Motor neuron (in vitro differentiated cells): ENCODE results near the gene RAX. TPM values are rescaled to one million over a fixed set of nuclear protein-coding genes. Genes with fewer than 3 reads are reported as not detected.
A peak's percentile ranks its signal among the peaks of the same experiment; 100 is the strongest.
"Not testable (repeated sequence)": the region's sequence is repeated elsewhere in the genome, so short reads cannot be mapped to it uniquely, and the experiment has no call there.

Source experiments
- ATAC-seq, 8 experiments: fragments of 200-7000 bp; cut with Tn5 transposase; replicated peaks in 6 of 8; 2 replicates each; pipeline ENCODE4 v1.8.0; 2021; ENCODE audit warnings: mild to moderate bottlenecking in 8 of 8, moderate library complexity in 8 of 8
- H3K27ac ChIP-seq, 2 donors: fragments of 250-450 bp; sonication (Bioruptor Pico); 2 replicates each; pipeline ENCODE4 v1.9.0; 2021; ENCODE audit warnings: antibody characterized with exemption in 2 of 2, mild to moderate bottlenecking in 2 of 2, moderate library complexity in 1 of 2
- H3K4me1 ChIP-seq, 2 donors: fragments of 250-450 bp; sonication (Bioruptor Pico); replicated peaks in 1 of 2; 2 replicates each; pipeline ENCODE4 v1.6.1; 2021; ENCODE audit warnings: antibody characterized with exemption in 2 of 2, mild to moderate bottlenecking in 2 of 2, moderate library complexity in 1 of 2
- H3K4me3 ChIP-seq, 5 donors: fragments of 250-450 bp; sonication (Bioruptor Pico); 2 replicates each; pipeline ENCODE4 v1.9.0; 2021; ENCODE audit warnings: antibody characterized with exemption in 5 of 5, mild to moderate bottlenecking in 5 of 5, moderate library complexity in 4 of 5
- WGBS, 10 experiments: fragments of 450-650 bp; shearing (Covaris generic); methylation state at CpG; one replicate each; pipeline ENCODE4 v1.0.0; 2022; 5-methylcytosine and 5-hydroxymethylcytosine counted together
- in situ Hi-C, 9 experiments: fragments of 400-800 bp; cut with MboI; loops; one replicate each; pipeline ENCODE4 v1.15.0; 2021; ENCODE audit warnings: low sequenced_read_pairs in 9 of 9, low pct_unique_long_range_greater_than_20kb in 2 of 9; ENCODE audit not compliant: unreplicated experiment in 9 of 9
- total RNA-seq, 8 experiments: library from RNA; unstranded; fragments of 300-600 nt; gene quantifications; 2 replicates each; pipeline versions ENCODE4 v1.2.3 to v1.2.4, GENCODE V29; 2022

The RAX gene
- total RNA-seq, 8 experiments from 2014 or later = 0.04 to 2.0 (median 0.36) TPM; not detected in 2

- ATAC-seq, H3K4me3 ChIP-seq, H3K27ac ChIP-seq, H3K4me1 ChIP-seq, in situ Hi-C loops: not testable (repeated sequence)
- WGBS, 10 experiments = 20 to 80% methylated on average over 1 of the region's 2 CpGs; no CpG with 5 or more reads in 8 of the 10 experiments
Measured at GRCh38 chr18:59262243-59262642, 11.0 kb downstream of the RAX start.

- H3K4me3 ChIP-seq, H3K27ac ChIP-seq, H3K4me1 ChIP-seq, ATAC-seq, in situ Hi-C loops: not testable (repeated sequence)
- WGBS, 10 experiments = 100% methylated on average over 1 of the region's 3 CpGs; no CpG with 5 or more reads in 9 of the 10 experiments
Measured at GRCh38 chr18:59261842-59262241, 11.4 kb downstream of the RAX start.

DNA sequence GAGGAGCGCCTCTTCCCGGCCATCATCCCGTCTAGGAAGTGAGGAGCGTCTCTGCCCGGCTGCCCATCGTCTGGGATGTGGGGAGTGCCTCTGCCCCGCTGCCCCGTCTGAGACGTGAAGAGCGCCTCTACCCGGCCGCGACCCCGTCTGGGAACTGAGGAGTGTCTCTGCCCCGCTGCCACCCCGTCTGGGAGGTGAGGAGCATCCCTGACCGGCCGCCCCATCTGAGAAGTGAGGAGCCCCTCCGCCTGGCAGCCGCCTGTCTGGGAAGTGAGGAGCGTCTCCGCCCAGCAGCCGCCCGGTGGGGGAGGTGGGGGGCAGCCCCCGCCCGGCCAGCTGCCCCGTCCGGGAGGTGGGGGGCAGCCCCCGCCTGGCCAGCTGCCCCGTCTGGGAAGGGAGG is 17.8 kb downstream of the RAX start:
- in situ Hi-C loops, H3K4me3 ChIP-seq, H3K4me1 ChIP-seq, ATAC-seq, H3K27ac ChIP-seq: not testable (repeated sequence)
- no CpG with 5 or more reads among the region's 30 CpGs for WGBS, 10 experiments

- in situ Hi-C loops = no loop called here
- peak; percentile 63 to 100 (median 73) for ATAC-seq
- WGBS, 10 experiments = 0 to 67% (median 8%) methylated on average over 1 to 5 of the region's 5 CpGs
- H3K27ac ChIP-seq = no peak overlapping the region
- H3K4me1 ChIP-seq = no peaks in the 10 kb centered on the region
- H3K4me3 ChIP-seq = no peak overlapping the region
Measured at GRCh38 chr18:59249199-59249774, 24.0 kb downstream of the RAX start.

DNA sequence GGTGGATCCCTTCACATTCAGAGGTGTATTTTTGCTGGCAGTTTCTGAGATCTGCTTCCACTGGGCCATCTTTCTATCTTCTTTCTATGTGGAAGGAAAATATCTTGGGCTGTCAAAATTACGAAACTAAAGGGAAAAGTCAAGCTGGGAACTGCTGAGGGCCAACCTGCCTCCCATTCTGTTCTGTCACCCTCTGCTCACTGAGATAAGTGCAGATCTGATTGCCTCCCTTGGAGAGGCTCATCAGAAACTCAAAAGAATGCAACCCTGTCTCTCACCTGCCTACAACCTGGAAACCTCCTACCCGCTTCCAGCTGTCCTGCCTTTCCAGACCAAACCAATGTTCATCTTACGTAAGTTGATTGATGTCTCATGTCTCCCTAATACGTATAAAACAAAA is 26.5 kb downstream of the RAX start:
- no peak for ATAC-seq
- Histone ChIP-seq H3K4me1 (no peaks in the 10 kb centered on the region), H3K4me3 (no peak overlapping the region), H3K27ac (no peak overlapping the region)
- WGBS, 10 experiments = 54 to 100% (median 66%) methylated on average over 1 to 4 of the region's 4 CpGs; no CpG with 5 or more reads in 4 of the 10 experiments
- in situ Hi-C loops = no loop called here

DNA sequence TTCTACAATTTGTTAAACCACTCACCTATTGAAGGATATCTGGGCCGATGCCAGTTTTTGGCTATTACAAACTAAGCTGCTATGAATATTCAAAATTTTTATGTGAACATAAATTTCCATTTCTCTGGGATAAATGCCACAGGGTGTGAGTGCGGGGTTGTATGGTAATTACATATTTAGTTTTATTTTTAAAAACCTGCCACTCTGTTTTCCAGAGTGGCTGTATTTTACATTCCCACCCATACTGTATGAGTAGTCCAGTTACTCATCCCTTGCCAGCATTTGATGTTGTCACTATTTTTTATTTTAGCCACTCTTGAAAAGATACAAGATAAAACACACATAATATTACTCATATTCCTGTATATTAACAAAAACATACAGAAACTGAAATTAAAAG is 30.3 kb downstream of the RAX start:
- Histone ChIP-seq H3K4me3 (no peak overlapping the region), H3K27ac (no peak overlapping the region), H3K4me1 (no peaks in the 10 kb centered on the region)
- WGBS, 10 experiments = 0 to 100% (median 82%) methylated on average over 1 to 2 of the region's 2 CpGs; no CpG with 5 or more reads in 1 of the 10 experiments
- in situ Hi-C loops = no loop called here
- peak in 3 of 8 experiments; percentile 89 to 94 (median 94) for ATAC-seq

DNA sequence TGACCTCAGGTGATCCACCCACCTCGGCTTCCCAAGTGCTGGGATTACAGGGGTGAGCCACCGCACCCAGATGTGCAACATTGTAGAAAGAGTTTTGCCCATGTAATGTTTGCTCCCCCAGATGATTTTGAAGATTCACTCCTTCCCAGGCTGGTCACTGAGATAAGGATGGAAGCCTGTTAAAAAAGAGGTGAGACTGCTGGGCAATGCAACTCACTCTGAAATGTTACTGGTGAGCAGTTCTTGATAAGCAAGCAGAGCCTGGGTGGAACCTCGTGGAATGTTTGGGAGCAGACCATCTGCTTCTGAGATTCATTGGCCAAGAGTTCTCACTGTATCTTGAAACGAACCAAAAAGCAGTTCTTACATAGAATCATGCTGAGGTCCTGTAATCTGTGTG is 33.6 kb downstream of the RAX start:
- H3K4me3 ChIP-seq = no peak overlapping the region
- in situ Hi-C loops = no loop called here
- no peak for ATAC-seq
- 0 to 86% (median 60%) methylated on average over 1 to 4 of the region's 4 CpGs; no CpG with 5 or more reads in 2 of the 10 experiments for WGBS, 10 experiments
- no peak overlapping the region for H3K27ac ChIP-seq
- no peaks in the 10 kb centered on the region for H3K4me1 ChIP-seq

GRCh38 chr18:59238385-59238784 is 34.9 kb downstream of the RAX start:
- Histone ChIP-seq H3K4me3 (no peak overlapping the region), H3K4me1 (no peaks in the 10 kb centered on the region), H3K27ac (no peak overlapping the region)
- ATAC-seq = peak in 2 of 8 experiments; percentile 35 to 36
- in situ Hi-C loops = no loop called here

GRCh38 chr18:59233017-59233410 is 40.2 kb downstream of the RAX start:
- ATAC-seq = no peak
- in situ Hi-C loops = no loop called here
- H3K4me3 ChIP-seq = no peak overlapping the region
- H3K4me1 ChIP-seq = no peaks in the 10 kb centered on the region
- 0 to 90% (median 33%) methylated on average over 1 to 6 of the region's 6 CpGs; no CpG with 5 or more reads in 1 of the 10 experiments for WGBS, 10 experiments
- no peak overlapping the region for H3K27ac ChIP-seq

DNA sequence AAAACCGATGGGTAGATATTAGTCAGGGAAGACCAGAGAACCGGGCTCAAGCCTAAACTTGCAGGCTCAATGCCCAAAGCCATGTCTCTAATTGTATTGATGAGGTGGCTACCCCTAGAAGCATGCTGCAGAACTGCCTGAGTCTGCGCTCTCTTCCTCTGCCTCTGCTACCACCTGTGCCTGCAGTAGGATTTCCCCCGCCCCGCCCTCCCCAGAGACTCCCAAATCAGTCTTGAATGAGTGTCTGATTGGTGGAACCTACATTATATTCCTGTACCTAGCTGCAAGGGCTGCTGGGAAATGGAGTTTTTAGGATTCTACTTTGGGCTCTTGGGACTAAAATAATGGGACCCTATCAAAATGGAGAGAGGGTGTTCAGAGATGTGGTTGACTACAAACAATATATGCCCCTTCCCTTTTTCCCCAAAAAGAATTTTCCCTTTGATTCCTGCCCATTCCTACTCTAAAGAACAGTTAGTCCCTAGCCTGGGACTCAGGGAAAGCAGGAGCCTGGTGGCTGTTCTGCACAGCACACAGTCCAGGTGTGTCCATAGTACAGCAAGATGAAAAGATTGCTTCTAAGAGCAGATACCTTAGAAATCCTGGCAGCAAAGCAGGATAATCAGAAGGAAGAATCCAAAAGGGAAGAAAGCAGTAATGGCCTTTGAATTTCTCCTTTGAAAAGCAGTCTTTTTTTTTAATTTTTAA is 40.8 kb downstream of the RAX start:
- 80 to 100% (median 94%) methylated on average over 1 to 4 of the region's 5 CpGs; no CpG with 5 or more reads in 1 of the 10 experiments for WGBS, 10 experiments
- Histone ChIP-seq H3K4me1 (no peaks in the 10 kb centered on the region), H3K27ac (no peak overlapping the region), H3K4me3 (no peak overlapping the region)
- in situ Hi-C loops = no loop called here
- no peak for ATAC-seq

- no peak for ATAC-seq
- no peak overlapping the region for H3K4me3 ChIP-seq
- in situ Hi-C loops = no loop called here
- no peaks in the 10 kb centered on the region for H3K4me1 ChIP-seq
- WGBS, 10 experiments = 63 to 100% (median 93%) methylated on average over 1 to 2 of the region's 2 CpGs; no CpG with 5 or more reads in 2 of the 10 experiments
- no peak overlapping the region for H3K27ac ChIP-seq
Measured at GRCh38 chr18:59231877-59232276, 41.4 kb downstream of the RAX start.

- in situ Hi-C loops = no loop called here
- no peak for ATAC-seq
- no peak overlapping the region for H3K27ac ChIP-seq
Measured at GRCh38 chr18:59231114-59231513, 42.1 kb downstream of the RAX start.

GRCh38 chr18:59229701-59230443 is 43.4 kb downstream of the RAX start:
- in situ Hi-C loops = no loop called here

More at GRCh38 chr18:59231114-59231513, 42.1 kb downstream of the RAX start:
- 27 to 84% (median 69%) methylated on average over 3 to 5 of the region's 5 CpGs for WGBS, 10 experiments
- Histone ChIP-seq H3K4me3 (no peak overlapping the region), H3K4me1 (no peaks in the 10 kb centered on the region)

More at GRCh38 chr18:59229701-59230443, 43.4 kb downstream of the RAX start:
- 63 to 81% (median 75%) methylated on average over 2 to 6 of the region's 6 CpGs for WGBS, 10 experiments
- Histone ChIP-seq H3K4me3 (no peak overlapping the region), H3K27ac (no peak overlapping the region), H3K4me1 (no peaks in the 10 kb centered on the region)
- no peak for ATAC-seq
